ENCODE data around the gene ARID1B. TPM values are rescaled to one million over a fixed set of nuclear protein-coding genes. Genes with fewer than 3 reads are reported as not detected.
A peak's percentile ranks its signal among the peaks of the same experiment; 100 is the strongest.

ARID1B gene
- total and polyA plus RNA-seq, 5 donors, result 18.3 to 59.6 (median 53.8) TPM

DNA sequence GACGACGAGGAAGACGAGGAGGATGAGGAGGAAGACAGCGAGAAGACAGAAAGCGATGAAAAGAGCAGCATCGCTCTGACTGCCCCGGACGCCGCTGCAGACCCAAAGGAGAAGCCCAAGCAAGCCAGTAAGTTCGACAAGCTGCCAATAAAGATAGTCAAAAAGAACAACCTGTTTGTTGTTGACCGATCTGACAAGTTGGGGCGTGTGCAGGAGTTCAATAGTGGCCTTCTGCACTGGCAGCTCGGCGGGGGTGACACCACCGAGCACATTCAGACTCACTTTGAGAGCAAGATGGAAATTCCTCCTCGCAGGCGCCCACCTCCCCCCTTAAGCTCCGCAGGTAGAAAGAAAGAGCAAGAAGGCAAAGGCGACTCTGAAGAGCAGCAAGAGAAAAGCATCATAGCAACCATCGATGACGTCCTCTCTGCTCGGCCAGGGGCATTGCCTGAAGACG, 429.2 kb downstream of the ARID1B start:
- Histone ChIP-seq H3K9me3 (ENCODE audit: control insufficient read depth, low read length) (no peaks in the 10 kb centered on the region), H3K4me1 (ENCODE audit: control insufficient read depth, insufficient read depth, low read length) (no peaks in the 10 kb centered on the region), H3K27me3 (ENCODE audit: control insufficient read depth, insufficient read depth) (no peaks in the 10 kb centered on the region), H3K27ac (ENCODE audit: low read length) (no peak overlapping the region), H3K4me3 (ENCODE audit: low read length) (no peak overlapping the region)
- ATAC-seq (no peak), DNase-seq (no peak)
- WGBS, result 95% methylated on average over 23 of the region's 23 CpGs
- intact Hi-C loops (cut with DNase I), result no loop called here

DNA sequence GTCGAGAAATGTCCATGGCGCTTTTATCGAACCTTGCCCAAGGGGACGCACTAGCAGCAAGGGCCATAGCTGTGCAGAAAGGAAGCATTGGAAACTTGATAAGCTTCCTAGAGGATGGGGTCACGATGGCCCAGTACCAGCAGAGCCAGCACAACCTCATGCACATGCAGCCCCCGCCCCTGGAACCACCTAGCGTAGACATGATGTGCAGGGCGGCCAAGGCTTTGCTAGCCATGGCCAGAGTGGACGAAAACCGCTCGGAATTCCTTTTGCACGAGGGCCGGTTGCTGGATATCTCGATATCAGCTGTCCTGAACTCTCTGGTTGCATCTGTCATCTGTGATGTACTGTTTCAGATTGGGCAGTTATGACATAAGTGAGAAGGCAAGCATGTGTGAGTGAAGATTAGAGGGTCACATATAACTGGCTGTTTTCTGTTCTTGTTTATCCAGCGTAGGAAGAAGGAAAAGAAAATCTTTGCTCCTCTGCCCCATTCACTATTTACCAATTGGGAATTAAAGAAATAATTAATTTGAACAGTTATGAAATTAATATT, 430.4 kb downstream of the ARID1B start:
- no peak overlapping the region for H3K4me3 ChIP-seq (ENCODE audit: low read length)
- peak in 1 of 2 donors; percentile 16 for ATAC-seq
- no peak for DNase-seq
- intact Hi-C loops (cut with DNase I), result no loop called here
- no peak overlapping the region for H3K27ac ChIP-seq (ENCODE audit: low read length)
- no peaks in the 10 kb centered on the region for H3K27me3 ChIP-seq (ENCODE audit: control insufficient read depth, insufficient read depth)
- 78% methylated on average over 15 of the region's 15 CpGs for WGBS
- no peaks in the 10 kb centered on the region for H3K9me3 ChIP-seq (ENCODE audit: control insufficient read depth, low read length)
- no peaks in the 10 kb centered on the region for H3K4me1 ChIP-seq (ENCODE audit: control insufficient read depth, insufficient read depth, low read length)

DNA sequence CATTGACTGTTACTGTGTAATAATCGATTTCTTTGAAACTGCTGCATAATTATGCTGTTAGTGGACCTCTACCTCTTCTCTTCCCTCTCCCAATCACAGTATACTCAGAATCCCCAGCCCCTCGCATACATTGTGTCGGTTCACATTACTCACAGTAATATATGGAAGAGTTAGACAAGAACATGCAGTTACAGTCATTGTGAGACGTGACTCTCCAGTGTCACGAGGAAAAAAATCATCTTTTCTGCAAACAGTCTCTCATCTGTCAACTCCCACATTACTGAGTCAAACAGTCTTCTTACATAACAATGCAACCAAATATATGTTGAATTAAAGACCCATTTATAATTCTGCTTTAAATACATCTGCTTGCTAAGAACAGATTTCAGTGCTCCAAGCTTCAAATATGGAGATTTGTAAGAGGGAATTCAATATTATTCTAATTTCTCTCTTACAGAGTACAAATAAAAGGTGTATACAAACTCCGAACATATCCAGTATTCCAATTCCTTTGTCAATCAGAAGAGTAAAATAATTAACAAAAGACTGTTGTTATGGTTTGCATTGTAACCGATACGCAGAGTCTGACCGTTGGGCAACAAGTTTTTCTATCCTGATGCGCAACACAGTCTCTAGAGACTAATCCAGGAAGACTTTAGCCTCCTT, 432.8 kb downstream of the ARID1B start:
- WGBS, result 93% methylated on average over 10 of the region's 10 CpGs
- DNase-seq (no peak), ATAC-seq (no peak)

DNA sequence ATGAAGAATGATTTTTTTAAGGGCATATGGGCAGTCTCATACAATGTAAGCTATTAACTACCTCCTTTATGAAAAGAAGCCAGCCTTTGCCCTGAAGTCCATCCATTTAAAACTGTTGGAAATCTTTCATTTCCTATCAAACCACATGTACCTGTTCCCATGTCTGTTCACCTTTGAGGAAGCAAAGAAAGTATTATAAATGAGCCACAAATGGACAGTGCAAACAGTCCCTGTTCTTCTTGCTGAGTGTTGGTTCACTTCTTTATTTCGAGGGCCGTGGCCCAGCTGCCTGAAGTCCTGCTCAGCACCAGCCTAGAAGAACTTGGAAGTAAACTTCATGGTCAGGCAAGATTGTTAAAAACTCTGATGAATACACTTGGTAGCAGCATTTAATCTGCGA, 433.8 kb downstream of the ARID1B start:
- no peaks in the 10 kb centered on the region for H3K27me3 ChIP-seq (ENCODE audit: control insufficient read depth, insufficient read depth)
- WGBS, result 96% methylated on average over 3 of the region's 3 CpGs
- ATAC-seq, result no peak

More for the DNA sequence above, 432.8 kb downstream of the ARID1B start:
- H3K4me3 ChIP-seq (ENCODE audit: low read length), result no peak overlapping the region
- H3K27ac ChIP-seq (ENCODE audit: low read length), result no peak overlapping the region
- intact Hi-C loops (cut with DNase I), result no loop called here
- no peaks in the 10 kb centered on the region for H3K9me3 ChIP-seq (ENCODE audit: control insufficient read depth, low read length)
- no peaks in the 10 kb centered on the region for H3K4me1 ChIP-seq (ENCODE audit: control insufficient read depth, insufficient read depth, low read length)
- H3K27me3 ChIP-seq (ENCODE audit: control insufficient read depth, insufficient read depth), result no peaks in the 10 kb centered on the region

DNA sequence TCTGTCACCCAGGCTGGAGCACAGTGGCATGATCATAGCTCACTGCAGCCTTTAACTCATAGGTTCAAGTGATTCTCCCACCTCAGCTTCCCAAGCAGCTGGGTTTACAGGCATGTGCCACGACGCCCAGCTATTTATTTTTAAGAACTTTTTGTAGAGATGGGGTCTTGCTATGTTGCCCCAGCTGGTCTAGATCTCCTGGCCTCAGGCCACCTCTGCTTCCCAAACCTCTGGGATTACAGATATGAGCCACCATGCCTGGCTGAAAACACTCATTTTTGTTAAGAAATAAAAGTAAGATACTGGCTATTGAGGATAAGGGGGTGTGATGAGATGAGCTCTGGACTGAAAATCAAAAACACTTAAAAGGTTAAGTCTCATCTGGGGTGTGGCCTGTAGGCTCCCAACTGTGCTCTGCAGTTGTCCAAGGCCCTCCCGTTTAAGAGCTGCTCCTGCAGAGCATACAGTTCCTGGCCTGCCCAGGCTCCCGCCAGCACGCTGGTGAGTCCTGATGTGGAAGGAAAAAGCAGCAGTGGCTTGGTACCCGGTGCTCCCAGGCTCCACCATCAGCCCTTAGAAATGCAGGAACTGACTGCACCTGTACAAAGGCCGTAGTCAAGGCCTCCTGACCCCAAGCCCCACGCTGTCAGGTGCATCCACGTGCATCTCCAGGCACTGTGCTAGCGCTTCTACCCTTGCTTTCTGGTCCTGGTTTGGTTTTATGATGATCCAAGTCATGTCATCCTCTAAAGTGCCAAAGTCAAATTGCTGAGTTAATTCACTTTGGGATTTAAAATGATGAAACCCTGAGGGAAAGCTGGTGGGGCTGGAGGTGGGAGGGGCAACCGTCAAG, 434.7 kb downstream of the ARID1B start:
- peak in 2 of 3 donors; percentile 16 to 31 for DNase-seq
- Histone ChIP-seq H3K27ac (ENCODE audit: low read length) (no peak overlapping the region), H3K4me1 (ENCODE audit: control insufficient read depth, insufficient read depth, low read length) (no peaks in the 10 kb centered on the region), H3K4me3 (ENCODE audit: low read length) (no peak overlapping the region), H3K9me3 (ENCODE audit: control insufficient read depth, low read length) (no peaks in the 10 kb centered on the region), H3K27me3 (ENCODE audit: control insufficient read depth, insufficient read depth) (no peaks in the 10 kb centered on the region)
- peak; percentile 18 to 22 for ATAC-seq
- 82% methylated on average over 11 of the region's 11 CpGs for WGBS
- intact Hi-C loops (cut with DNase I), result no loop called here

More for the DNA sequence above, 433.8 kb downstream of the ARID1B start:
- no peak overlapping the region for H3K4me3 ChIP-seq (ENCODE audit: low read length)
- H3K27ac ChIP-seq (ENCODE audit: low read length), result no peak overlapping the region
- no peaks in the 10 kb centered on the region for H3K4me1 ChIP-seq (ENCODE audit: control insufficient read depth, insufficient read depth, low read length)
- intact Hi-C loops (cut with DNase I), result no loop called here
- no peaks in the 10 kb centered on the region for H3K9me3 ChIP-seq (ENCODE audit: control insufficient read depth, low read length)
- DNase-seq, result no peak

DNA sequence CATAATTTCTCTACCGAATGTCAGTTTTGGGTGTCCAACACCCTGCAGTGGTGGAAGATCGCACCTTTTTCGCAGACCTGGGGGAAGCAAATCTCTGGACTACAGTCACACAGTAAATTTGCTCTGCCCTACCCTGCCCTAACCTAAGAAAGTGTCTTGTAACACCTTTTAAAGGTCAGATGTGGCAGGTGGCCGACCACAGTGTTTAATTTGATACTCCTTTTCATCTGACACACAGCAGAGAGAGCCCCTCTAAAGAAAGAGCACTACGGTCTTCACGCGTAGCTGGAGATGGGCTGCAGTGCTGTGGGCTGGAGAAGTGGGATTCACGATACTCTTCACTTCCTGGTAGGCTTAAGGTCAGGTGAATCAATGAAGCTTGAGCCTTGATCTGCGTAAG, 436.2 kb downstream of the ARID1B start:
- WGBS, result 93% methylated on average over 9 of the region's 9 CpGs
- DNase-seq (peak in 1 of 3 donors; percentile 38), ATAC-seq (no peak)
- intact Hi-C loops (cut with DNase I), result no loop called here
- H3K9me3 ChIP-seq (ENCODE audit: control insufficient read depth, low read length), result no peaks in the 10 kb centered on the region
- no peaks in the 10 kb centered on the region for H3K4me1 ChIP-seq (ENCODE audit: control insufficient read depth, insufficient read depth, low read length)
- H3K27ac ChIP-seq (ENCODE audit: low read length), result no peak overlapping the region
- H3K27me3 ChIP-seq (ENCODE audit: control insufficient read depth, insufficient read depth), result no peaks in the 10 kb centered on the region
- no peak overlapping the region for H3K4me3 ChIP-seq (ENCODE audit: low read length)

DNA sequence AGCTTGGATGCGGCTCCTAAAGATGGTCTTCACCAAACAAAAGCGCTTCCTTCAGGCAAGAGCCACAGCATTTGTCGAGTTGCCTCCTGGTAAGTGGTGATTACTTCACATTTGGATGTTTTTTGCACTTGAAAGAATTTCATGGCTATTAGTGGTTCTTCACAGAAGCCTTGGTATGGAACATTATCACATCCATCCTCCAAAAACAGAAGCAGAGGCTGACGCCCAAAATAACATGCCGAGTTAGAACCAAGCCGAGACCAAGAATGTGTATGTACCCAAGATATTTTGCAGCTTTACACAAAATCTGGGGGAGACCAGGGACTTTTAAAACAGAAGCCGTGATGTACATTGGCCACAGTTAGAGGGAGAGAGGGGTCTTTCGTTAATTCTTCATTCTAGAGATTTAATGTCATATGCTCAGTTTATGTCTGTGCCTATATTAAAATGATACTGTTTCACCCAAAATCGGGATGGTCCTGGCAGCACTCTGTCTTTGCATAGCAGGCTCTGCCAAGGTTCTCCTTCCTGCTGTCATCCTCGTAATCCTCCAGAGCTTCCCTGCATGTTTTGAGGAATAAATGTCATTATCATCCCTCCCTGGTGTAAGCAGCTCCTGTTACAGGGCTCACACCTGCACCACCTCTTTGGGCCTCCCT, 436.9 kb downstream of the ARID1B start:
- intact Hi-C loops (cut with DNase I), result no loop called here
- Histone ChIP-seq H3K27ac (ENCODE audit: low read length) (no peak overlapping the region), H3K27me3 (ENCODE audit: control insufficient read depth, insufficient read depth) (no peaks in the 10 kb centered on the region), H3K4me3 (ENCODE audit: low read length) (no peak overlapping the region), H3K9me3 (ENCODE audit: control insufficient read depth, low read length) (no peaks in the 10 kb centered on the region), H3K4me1 (ENCODE audit: control insufficient read depth, insufficient read depth, low read length) (no peaks in the 10 kb centered on the region)
- 85% methylated on average over 10 of the region's 10 CpGs for WGBS
- ATAC-seq (no peak), DNase-seq (no peak)

DNA sequence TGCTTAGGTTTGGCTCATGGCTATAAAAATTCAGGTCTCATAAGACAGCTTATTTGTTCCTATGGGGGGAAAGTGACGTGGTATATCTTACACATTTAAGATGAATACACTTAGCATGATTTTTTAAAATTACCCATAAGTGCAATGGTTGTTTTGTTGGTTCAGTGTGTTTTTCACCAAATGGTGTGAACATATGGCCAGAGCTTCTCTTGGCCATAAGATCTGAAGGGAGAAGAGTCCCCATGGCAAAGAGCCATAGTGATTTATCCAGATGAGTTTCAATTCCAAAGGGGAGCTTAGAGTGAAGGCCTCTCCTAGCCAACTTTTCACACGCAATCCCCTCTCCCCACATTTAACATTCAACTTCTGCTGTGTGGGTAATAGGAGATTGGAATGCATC, 438.5 kb downstream of the ARID1B start:
- H3K9me3 ChIP-seq (ENCODE audit: control insufficient read depth, low read length), result no peaks in the 10 kb centered on the region
- WGBS, result 89% methylated on average over 2 of the region's 2 CpGs
- no peaks in the 10 kb centered on the region for H3K4me1 ChIP-seq (ENCODE audit: control insufficient read depth, insufficient read depth, low read length)
- H3K27me3 ChIP-seq (ENCODE audit: control insufficient read depth, insufficient read depth), result no peaks in the 10 kb centered on the region
- DNase-seq (no peak), ATAC-seq (no peak)
- intact Hi-C loops (cut with DNase I), result no loop called here
- H3K4me3 ChIP-seq (ENCODE audit: low read length), result no peak overlapping the region
- no peak overlapping the region for H3K27ac ChIP-seq (ENCODE audit: low read length)

DNA sequence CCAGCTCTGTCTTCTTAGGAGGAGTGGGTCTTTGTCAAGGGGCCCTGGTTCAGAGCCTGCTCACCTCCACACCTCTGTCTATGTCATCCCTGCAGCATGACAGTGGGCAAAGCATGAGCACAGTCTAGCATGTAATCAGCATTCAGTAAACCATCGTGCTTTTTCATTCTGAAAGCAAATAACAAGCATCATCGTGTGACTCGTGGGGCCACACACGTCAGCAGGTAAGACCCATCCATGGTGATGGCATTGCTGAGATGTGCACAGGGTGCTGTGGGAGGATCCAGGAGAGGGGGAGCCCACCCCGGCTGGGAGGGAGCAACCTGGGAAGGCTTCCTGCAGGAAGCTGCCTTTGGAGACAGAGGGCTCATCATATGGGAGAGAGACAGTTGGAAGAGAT, 439.4 kb downstream of the ARID1B start:
- no peak overlapping the region for H3K27ac ChIP-seq (ENCODE audit: low read length)
- H3K4me1 ChIP-seq (ENCODE audit: control insufficient read depth, insufficient read depth, low read length), result no peaks in the 10 kb centered on the region
- H3K9me3 ChIP-seq (ENCODE audit: control insufficient read depth, low read length), result no peaks in the 10 kb centered on the region
- no peak overlapping the region for H3K4me3 ChIP-seq (ENCODE audit: low read length)
- WGBS, result 91% methylated on average over 5 of the region's 5 CpGs
- ATAC-seq (no peak), DNase-seq (no peak)
- intact Hi-C loops (cut with DNase I), result no loop called here
- H3K27me3 ChIP-seq (ENCODE audit: control insufficient read depth, insufficient read depth), result no peaks in the 10 kb centered on the region

DNA sequence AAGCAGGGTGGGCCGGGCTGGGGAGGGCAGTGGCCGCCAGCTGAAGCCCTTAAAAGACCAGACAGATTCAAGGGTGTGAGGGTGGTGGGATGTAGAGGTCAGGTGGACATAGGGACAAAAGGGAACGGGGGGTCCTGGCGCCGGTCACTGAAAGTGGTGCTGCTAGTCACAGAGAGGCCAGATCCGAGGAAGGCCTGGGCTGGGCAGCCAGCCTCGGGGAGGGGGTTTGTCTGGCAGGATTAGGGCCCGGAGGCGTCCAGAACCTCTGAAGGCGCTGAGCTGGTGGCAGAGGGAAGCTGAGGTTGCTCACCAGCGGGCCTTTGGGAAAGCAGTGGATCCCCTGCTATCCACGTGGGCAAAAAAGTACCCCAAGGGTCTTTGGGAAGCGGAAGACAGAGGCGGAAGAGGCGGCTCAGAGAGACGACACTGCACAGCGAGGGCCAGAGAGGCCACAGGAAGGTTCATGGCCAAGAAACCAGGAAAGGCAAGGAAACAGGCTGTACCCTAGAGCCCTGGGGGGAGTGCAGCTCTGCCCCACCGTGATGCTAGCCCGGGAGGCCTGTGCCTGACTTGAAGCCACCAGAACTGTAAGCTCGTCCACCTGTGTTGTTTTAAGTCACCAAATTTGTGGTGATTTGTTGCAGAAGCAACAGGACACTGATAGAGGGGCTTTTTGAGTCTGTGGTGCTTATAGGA, 440.2 kb downstream of the ARID1B start:
- DNase-seq (no peak), ATAC-seq (no peak)
- intact Hi-C loops (cut with DNase I), result no loop called here
- Histone ChIP-seq H3K27me3 (ENCODE audit: control insufficient read depth, insufficient read depth) (no peaks in the 10 kb centered on the region), H3K27ac (ENCODE audit: low read length) (no peak overlapping the region), H3K9me3 (ENCODE audit: control insufficient read depth, low read length) (no peaks in the 10 kb centered on the region), H3K4me3 (ENCODE audit: low read length) (no peak overlapping the region), H3K4me1 (ENCODE audit: control insufficient read depth, insufficient read depth, low read length) (no peaks in the 10 kb centered on the region)
- 86% methylated on average over 20 of the region's 20 CpGs for WGBS

Data from right cardiac atrium (tissue), 5 donors.